Myocyte (in vitro differentiated cells): ENCODE data around the gene MZT2A. TPM values are rescaled to one million over a fixed set of nuclear protein-coding genes. Genes with fewer than 3 reads are reported as not detected.
"Not testable (repeated sequence)": the region's sequence is repeated elsewhere in the genome, so short reads cannot be mapped to it uniquely, and the experiment has no call there.

Source experiments
- DNase-seq: peaks from one replicate; pipeline ENCODE4 v3.0.0-alpha.2; 2012; ENCODE audit warnings: low read depth
- polyA plus RNA-seq: library from polyadenylated mRNA; unstranded; fragments of >200 nt; gene quantifications from one replicate; pipeline ENCODE4 v1.2.1, GENCODE V29; 2012; ENCODE audit warnings: missing spikeins
- total RNA-seq: library from RNA; depleted of rRNA; stranded (reverse); fragments of >200 nt; gene quantifications from 2 replicates; pipeline ENCODE4 v1.2.3, GENCODE V29; 2014

MZT2A gene, protein sequence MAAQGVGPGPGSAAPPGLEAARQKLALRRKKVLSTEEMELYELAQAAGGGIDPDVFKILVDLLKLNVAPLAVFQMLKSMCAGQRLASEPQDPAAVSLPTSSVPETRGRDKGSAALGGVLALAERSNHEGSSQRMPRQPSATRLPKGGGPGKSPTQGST
- 35.1 and 35.5 TPM in 2 replicates for total RNA-seq
- 63.3 TPM for polyA plus RNA-seq

DNA sequence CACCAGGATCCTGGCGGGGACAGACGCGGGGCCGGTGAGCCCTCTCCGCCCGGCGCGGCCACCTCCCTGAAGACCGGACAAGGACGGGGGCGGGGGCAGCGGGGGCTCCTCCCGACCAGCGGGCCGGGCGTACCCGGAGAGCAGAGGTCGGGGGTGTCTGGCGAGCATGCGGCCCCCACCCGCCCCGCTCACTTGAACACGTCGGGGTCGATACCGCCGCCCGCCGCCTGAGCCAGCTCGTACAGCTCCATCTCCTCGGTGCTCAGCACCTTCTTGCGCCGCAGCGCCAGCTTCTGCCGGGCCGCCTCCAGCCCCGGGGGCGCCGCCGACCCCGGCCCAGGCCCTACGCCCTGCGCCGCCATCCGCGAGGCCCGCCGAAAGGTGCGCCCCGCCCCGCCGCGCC lies at the start of gene MZT2A:
Gene MZT2A, minus strand, starts transcription at position 383 of the 403 bp plus-strand sequence. Its CDS starts 21 bp downstream, at position 362.
- DNase-seq, result not testable (repeated sequence)

DNA sequence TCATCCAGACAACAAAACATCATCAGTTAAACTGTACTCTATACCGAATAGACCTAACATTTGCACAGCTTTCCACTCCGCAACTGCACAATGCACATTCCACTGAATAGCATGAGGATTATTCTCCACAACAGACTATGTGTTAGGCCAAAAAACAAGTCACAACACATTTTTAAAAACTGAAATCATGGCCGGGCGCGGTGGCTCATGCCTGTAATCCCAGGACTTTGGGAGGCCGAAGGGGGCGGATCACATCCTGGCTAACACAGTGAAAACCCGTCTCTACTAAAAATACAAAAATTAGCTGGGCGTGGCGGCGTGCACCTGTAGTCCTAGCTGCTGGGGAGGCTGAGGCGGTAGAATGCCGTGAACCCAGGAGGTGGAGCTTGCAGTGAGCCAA lies 46.7 kb upstream of the MZT2A start:
- DNase-seq, result not testable (repeated sequence)

DNA sequence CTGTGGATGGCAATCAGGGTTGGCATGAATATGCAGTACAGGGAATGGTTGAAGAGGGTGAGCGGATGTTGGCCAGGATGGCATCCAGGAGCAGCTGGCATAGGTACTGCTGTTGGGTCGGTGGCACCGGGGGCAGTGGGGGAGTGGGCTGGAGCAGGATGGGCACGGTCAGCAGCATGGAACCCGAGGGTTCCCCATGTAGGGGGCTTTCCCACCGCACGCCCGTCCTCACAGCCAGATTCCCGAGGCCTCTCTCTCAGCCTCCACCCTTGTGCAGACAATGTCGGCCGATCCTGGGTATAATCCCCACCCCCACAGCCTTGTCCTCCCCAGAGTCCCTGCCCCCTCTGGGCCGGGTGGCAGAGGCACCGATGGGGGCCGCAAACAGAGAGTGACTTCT lies 44.6 kb upstream of the MZT2A start:
- not testable (repeated sequence) for DNase-seq

DNA sequence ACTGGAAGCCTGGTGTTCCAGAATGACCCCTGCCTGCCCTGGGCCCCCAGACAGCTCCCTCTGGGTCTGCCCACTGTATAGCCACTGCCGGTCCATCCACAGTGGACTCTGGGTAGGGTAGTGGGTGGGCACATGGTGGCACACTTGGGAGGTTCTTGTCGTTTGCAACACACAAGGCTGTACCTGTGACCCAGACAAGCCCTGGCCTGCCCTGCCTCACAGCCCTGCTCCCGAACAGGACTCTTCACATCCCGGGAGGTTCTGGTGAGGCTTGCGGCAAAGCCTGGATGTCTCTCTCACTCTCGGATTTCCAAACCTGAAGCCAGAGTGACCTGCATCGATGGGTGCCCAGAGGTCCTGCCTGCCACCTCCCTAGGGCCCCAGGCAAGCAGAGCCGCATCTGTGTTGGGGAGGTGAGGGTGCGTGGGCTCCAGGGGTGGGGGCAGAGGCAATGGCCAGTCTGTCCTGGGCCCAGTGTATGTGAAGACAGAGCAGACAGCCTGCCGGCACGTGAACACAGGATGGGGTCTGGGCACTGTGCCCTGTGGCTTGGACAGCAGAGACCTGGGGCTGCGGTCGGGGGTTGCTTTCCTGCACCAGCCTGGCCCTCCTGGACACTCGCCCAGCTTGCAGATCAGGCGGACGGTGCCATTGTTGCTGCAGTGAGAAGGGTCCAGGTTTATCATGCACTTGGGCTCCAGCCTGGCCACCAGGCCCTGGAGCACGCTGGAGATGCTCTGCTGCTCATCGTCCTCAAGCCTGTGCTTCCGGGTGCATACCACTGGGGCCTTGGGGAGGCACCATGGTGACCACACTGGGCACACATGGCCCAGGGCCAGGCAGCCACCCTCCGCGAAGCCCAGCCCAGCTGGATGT lies 44.0 kb upstream of the MZT2A start:
- DNase-seq, result peak; percentile 61

DNA sequence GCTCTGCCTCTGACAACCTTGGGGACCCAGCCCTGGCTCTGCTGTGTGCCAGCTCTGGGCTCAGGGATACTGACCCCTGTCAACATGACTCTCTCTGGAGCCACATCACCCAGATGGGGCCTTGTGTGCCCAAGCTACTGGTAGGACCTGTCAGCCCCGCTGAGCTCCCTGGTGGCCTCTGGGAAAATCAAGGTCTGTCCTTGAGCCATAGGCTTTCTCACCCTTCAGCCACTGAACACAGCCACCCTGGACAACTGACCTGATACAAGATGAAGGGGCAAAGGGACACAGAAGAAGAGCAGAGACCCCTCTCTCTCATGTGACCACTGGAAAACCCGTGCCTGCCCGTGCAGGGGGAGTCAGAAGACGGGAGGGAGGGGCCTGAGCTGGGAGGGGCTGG lies 43.3 kb upstream of the MZT2A start:
- DNase-seq, result no peak

DNA sequence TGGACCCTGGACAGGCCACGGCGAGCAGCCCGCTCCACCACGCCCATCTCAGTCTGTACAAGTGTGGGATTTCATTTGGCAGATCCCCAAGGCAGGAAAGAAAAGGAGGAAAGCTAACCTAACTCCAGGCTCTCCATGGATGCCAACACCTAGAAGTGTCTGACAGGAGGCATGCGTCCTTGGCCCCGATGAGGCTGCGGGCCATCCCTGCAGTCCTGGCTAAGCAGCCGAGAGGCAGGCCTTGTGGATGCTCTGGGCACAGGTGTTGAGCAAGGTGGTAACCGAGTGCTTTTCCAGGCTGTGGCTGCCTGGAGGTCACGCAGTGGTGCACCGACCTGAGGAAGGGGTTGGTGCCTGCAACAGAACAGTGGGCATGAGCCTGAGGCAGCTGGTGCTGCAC lies 42.8 kb upstream of the MZT2A start:
- DNase-seq, result not testable (repeated sequence)

DNA sequence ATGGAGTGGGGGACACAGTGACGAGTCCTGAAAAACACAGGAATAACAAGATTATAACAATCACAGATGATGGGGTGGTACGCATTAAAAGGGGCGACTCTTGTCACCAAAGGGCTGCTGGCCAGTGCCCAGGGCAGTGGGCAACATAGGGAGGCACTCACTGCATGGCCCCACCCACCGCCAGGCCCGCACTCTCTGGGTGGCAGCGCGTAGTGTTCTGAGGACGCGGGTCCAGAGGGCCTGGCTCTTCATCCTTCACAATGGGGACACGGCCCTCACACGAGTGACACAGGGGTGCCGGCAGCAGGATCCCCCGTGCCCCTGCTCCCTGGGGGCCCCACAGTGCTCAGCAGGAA lies 42.1 kb upstream of the MZT2A start:
- not testable (repeated sequence) for DNase-seq

DNA sequence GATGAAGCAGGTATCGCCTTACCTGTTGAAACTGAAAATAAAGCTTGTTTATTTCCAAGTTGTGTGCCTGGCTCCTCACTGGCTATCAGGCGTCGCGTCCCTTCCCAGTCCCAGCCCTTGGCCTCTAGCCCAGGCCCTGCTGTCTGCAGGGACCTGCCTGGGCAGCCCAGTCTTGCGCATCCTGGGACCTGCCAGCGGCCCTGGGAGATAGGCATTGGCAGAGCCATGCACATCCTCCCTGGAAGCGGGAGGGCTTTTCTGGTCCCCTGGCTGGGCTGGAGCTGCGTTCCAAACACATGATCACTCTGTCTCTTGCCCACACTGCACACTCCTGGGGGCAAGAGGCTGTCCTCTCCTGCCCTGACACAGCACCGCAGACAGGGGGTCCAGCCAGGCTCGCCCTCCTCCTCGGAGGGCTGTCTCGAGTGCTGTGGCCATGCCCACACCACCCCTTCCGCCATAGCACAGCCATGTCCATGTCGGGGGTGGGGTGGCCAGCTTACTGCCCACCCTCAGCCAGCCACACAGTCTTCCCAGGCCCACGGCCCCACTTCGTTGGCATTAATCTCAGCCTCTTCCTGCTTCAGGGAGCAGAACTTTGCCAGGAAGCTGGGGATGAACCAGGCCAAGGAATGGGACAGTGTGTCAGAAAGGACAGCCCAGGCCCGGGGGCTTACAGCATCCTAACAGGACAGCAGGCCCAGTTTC lies 41.6 kb upstream of the MZT2A start:
- not testable (repeated sequence) for DNase-seq

DNA sequence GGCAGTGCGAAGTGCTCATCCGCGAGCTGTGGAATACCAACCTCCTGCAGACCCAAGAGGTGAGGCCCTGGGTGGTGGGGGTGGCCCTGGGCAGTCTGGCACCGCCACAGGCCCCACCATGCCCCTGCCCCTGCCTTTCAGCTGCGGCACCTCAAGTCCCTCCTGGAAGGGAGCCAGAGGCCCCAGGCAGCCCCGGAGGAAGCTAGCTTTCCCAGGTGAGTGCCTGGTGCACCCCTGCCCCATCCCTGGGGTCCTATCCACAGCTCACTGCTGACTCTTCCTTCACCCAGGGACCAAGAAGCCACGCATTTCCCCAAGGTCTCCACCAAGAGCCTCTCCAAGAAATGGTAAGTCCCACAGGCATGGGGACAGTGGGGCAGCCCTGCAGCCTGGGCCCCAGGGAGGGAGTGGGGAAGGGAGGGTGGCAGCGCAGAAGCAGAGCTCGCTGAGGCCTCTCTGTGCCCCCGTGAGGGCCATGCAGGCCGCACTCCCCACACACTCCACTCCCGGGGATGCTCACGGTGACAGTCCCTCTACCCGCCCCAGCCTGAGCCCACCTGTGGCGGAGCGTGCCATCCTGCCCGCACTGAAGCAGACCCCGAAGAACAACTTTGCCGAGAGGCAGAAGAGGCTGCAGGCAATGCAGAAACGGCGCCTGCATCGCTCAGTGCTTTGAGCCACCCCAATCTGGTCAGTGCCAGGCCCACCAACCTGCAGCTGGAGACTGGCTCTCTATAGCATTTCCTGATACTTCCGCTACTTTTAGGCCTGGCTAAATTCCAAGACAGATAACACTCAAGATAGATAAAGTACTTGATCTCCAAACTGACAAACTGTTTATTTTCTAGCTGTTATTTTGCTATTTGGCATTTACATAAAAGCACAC lies 40.8 kb upstream of the MZT2A start:
- not testable (repeated sequence) for DNase-seq

DNA sequence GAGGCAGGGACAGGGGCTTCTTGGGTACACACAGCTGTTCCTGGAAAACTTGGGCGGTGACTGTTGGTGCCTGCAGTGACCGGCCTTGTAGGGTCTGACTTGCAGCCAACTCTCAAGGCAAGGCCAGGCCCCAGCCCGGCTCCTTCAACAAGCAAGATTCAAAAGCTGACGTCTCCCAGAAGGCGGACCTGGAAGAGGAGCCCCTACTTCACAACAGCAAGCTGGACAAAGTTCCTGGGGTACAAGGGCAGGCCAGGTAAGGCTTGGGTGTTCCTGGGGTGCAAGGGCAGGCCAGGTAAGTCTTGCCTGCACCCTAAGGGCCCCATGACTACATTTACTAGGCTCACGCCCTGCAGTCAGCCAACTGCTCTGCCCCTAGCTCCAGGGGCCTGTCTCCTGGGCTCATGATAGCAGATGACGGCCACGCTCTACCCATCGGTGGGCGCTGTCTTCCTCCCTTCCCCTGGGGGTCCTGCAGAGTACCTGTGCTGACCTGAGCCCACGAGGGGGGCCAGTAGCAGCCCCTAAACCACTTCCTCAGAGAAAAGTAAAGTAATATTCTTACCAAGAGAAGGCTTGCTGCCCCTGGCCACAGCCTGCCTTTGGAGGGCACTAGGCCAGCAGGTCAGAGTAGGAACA lies 39.5 kb upstream of the MZT2A start:
- DNase-seq, result not testable (repeated sequence)

DNA sequence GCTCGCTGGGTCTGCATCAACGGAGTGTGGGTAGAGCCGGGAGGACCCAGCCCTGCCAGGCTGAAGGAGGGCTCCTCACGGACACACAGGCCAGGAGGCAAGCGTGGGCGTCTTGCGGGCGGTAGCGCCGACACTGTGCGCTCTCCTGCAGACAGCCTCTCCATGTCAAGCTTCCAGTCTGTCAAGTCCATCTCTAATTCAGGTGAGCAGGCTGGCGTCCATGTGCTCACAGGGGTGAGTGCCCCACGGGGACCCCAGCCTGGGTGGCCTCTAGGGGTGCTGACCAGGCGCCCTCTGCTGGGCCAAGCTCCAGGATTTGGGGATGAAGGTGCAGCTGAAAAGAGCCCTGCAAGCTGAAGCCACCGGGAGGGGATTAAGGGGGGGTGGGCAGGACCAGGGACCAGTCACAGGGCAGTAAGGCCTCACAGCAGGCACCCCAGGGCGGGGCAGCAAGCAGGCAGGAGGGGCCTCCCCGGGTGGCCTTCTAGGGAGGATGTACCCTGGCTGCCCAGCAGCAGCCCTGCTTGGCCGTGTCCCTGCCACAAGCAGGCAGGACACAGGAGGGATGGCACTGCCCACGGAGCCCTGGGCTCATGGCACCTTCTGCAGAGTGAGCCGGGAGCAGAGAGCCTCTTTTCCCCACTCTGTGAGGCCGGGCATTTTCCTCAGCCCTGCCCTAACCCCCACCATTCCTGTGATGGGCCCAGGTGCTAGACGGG lies 38.6 kb upstream of the MZT2A start:
- DNase-seq, result not testable (repeated sequence)

DNA sequence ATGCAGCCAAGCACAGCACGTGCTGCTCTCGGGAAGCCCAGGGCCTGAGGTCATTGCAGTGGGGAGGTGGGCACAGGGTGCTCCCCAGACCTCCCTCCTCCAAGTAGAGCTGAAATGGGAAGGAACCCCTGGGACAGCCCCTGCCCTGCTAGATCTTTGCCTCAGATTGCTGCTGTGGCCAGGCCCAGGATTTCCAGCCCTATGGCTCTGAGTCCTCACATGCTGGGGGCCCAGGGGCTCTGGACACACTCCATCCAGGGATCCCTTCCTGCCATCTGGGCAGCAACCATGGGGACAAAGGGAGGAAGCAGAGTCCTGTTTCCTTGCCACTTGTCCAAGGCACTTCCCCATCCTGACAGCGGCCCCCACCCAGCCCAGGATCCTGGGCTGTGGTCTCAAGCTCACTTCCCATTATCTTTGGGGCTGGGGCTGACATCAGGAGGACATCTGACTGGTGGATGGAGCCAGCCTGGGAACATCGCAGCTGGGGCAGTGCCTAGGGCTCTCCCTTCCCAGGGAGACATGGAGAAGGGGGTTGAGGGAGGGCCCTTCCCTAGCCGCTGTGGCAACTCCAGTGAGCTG lies 37.8 kb upstream of the MZT2A start:
- not testable (repeated sequence) for DNase-seq

DNA sequence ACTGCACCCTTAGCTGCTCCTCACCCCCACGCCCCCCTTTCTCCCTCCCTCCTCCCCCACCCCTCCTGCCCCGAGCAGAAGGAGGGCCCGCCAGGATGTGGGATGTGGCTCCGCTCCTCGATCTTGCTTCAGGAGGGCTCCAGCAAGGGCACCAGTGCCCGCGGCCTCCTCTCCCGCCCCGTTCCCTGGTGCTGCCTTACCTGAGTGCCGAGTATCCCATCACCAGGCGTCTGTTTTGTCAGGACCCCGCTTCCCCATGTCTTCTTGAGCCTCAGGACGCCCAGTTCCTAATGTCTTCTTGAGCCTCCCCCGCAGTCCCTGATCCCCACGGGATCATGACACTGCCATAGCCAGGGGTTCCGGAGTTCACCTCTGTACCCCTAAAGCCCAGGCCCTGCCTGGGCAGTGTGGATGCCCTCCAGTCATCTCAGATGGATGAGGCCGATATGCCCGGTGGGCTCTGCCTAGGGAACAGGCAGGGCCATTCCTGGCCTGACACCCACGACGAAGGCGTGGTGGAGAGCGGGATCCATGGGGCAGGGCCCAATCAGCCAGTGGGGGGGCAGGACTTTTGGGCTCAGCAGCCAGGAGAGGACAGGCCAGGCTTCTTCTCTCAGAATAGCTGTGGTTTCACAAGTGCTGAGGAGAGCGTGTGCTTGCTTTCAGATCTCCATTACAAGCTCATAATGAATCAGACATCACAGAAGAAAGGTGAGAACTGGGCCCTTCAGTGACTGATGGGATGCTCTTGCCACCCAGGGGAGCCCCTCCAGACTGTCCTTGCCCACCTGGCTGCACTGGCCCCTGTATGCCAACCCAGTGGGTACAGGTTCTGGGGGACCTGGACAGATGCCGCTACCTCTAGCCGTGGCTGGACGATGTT lies 37.0 kb upstream of the MZT2A start:
- DNase-seq, result peak; percentile 57

DNA sequence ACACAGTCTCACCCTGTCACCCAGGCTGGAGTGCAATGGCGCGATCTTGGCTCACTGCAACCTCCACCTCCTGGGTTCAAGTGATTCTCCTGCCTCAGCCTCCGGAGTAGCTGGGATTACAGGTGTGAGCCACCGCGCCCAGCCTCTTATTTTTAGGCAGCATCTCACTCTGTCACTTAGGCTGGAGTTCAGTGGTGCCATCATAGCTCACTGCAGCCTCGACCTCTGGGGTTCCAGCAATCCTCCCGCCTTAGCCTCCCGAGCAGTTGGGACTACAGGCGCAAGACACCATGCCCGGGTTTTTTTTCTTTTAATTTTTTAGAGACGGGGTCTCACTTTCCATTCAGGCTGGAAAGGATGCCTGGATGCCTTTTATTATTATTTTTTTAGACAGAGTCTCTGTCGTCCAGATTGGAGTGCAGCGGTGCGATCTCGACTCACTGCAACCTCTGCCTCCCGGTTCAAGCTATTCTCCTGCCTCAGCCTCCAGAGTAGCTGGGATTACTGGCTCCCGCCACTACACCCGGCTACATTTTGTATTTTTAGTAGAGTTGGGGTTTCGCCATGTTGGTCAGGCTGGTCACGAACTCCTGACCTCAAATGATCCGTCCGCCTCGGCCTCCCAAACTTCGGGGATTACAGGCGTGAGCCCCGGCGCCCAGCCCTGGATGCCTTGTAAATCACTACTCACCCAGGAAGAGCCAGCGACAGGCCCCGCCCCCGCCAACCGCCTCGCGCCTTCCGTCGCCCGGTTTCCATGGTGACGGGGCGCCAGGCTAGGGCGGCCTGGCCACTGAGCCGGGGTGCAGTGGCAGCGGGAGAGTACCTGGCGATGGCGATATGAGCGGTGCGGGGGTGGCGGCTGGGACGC lies 35.2 kb upstream of the MZT2A start, which contains the start of gene CCDC74A:
Gene CCDC74A, plus strand, starts transcription at position 758 of the 871 bp plus-strand sequence. Its CDS starts 83 bp downstream, at position 841.
- DNase-seq, result peak; percentile 51

DNA sequence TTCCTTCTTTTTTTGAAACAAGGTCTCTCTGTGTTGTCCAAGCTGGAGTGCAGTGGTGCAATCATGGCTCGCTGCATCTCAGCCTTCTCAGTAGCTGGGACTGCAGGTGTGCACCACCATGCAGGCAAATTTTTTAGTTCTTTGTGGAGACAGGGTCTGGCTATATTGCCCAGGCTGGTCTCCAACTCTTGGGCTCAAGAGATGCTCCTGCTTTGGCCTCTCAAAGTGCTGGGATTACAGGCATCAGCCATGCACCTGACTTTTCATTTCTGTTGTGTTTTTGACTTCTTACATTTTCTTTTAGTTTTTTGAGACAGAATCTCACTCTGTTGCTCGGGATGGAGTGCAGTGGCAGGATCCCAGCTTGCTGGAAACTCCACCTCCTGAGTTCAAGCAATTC lies 33.1 kb upstream of the MZT2A start:
- DNase-seq, result not testable (repeated sequence)

DNA sequence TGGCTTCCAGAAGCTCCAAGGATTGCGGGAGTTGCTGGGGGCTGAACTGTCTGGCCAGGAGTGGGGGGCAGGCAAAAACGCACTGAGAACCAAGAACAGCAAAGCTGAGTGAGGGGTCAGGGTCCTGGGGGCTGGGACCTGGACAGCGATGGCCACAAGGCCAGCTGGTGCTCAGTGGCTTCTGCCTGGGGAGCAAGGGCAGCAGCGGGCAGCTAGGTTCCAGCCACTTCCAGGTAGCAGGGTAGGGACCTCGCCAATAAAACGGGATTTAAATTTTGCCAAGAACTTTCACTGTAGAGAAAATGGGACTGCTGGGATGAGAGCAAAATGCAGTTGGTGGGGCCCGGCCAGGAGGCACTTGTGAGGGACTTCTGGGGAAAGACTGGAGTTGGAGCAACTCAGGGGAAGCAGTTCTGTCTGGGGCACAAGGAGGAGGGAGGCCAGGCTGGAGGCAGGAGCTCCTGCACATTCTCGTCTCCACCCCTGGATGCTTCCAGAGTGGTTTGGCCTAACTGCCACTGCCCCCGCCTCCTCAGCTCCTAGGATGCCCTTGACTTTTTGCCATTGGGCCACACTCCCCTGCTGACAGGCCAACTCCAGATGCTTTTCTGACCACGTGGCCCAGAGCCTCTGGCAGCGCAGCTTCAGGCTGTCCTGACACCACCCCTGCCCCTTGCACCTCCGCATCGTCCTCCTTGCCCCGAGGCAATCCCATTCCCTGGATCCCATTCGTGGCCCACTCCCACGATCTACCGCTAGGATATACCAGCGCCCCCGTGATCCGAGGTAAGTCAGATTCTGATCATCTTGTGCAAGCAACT lies 30.0 kb upstream of the MZT2A start:
- DNase-seq, result no peak
